Measurements from ENCODE around the gene ACAP2. TPM values are rescaled to one million over a fixed set of nuclear protein-coding genes. Genes with fewer than 3 reads are reported as not detected.
"Not testable (repeated sequence)": the region's sequence is repeated elsewhere in the genome, so short reads cannot be mapped to it uniquely, and the experiment has no call there.

The ACAP2 gene
- total RNA-seq, 1 experiment from 2014 or later, result 42.0 TPM

DNA sequence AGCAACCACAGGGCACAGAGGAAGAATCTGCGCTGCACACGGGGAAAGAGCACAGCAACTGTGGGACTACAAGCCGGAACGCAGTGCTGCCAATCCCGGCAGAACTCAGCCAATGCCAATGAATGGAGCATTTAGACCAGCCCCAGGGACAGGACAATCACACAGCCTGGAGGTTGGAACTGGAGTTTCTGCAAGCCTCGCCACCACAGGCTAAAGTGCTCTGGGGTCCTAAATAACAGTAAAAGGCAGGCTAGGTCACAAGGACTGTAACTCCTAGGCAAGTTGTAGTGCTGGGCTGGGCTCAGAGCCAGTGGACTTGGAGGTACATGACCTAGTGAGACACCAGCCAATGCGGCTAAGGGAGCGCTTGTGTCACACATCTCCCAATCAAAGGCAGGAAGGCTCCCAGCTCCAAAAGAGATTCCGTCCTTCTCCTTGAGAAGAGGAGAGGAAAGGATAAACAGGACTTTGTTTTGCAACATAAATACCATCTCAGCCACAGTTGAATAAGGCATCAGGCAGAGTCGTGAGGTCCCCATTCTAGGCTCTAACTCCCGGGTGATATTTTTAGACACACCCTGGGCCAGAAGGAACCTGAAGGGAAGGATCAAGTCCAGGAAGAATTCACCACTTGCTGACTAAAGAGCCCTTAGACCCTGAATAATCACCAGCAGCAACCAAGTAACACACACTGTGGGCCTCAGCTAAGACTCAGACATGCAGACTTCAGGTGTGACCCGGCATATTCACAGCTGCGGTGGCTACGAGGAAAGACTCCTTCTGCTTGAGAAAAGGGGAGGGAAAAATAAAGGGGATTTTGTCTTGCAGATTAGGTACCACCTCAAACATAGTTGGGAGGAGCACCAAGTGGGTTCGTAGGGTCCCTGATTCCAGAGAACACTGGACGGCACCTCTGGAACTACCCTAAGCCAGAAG lies 86.4 kb downstream of the ACAP2 start:
- Mint-ChIP-seq H3K9me3 (peaks cover 13% of the 10 kb centered on the region), H3K27me3 (ENCODE audit: low read depth) (no peaks in the 10 kb centered on the region), H3K4me1 (peaks cover 25% of the 10 kb centered on the region), H3K27ac (peak overlapping the region; percentile 70), H3K4me3 (no peak overlapping the region), H3K36me3 (peaks cover 7% of the 10 kb centered on the region; the same call in 1 of the 2 replicates)
- DNase-seq (ENCODE audit: low spot score), result no peak
- peak; percentile 63 for ATAC-seq
- CTCF ChIA-PET, result interaction anchor here (1.2 to 1.7 kb wide), 2 partner anchors 85 to 250 kb away, joined by 4 to 5 read pairs; partner anchors contain the start of gene XXYLT1
- POLR2A ChIA-PET, result no interaction called here
- TF ChIP-seq USF1 (CRISPR knock-in tag; IDR thresholded peaks at IDR 0.05) (no peak), ZNF121 (CRISPR knock-in tag; IDR thresholded peaks at IDR 0.05) (no peak), CREM (CRISPR knock-in tag; IDR thresholded peaks at IDR 0.05) (no peak), ERG (CRISPR knock-in tag; IDR thresholded peaks at IDR 0.05) (no peak), ZNF232 (CRISPR knock-in tag; IDR thresholded peaks at IDR 0.05) (no peak), HMGA2 (CRISPR knock-in tag; IDR thresholded peaks at IDR 0.05) (no peak), SMAD4 (CRISPR knock-in tag; IDR thresholded peaks at IDR 0.05) (no peak), CBFB (CRISPR knock-in tag; IDR thresholded peaks at IDR 0.05; ENCODE audit: low read depth) (no peak)
- TF ChIP-seq, protein P1, sequence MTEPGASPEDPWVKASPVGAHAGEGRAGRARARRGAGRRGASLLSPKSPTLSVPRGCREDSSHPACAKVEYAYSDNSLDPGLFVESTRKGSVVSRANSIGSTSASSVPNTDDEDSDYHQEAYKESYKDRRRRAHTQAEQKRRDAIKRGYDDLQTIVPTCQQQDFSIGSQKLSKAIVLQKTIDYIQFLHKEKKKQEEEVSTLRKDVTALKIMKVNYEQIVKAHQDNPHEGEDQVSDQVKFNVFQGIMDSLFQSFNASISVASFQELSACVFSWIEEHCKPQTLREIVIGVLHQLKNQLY (CRISPR knock-in tag; IDR thresholded peaks at IDR 0.05), result no peak

GRCh38 chr3:195354009-195354408 lies 88.8 kb downstream of the ACAP2 start:
- H3K4me3 Mint-ChIP-seq; DNase-seq (ENCODE audit: low spot score); H3K36me3 Mint-ChIP-seq; CTCF ChIA-PET; ATAC-seq; POLR2A ChIA-PET; H3K27me3 Mint-ChIP-seq (ENCODE audit: low read depth); H3K27ac Mint-ChIP-seq; H3K9me3 Mint-ChIP-seq: not testable (repeated sequence)
- peaks cover 25% of the 10 kb centered on the region for H3K4me1 Mint-ChIP-seq

DNA sequence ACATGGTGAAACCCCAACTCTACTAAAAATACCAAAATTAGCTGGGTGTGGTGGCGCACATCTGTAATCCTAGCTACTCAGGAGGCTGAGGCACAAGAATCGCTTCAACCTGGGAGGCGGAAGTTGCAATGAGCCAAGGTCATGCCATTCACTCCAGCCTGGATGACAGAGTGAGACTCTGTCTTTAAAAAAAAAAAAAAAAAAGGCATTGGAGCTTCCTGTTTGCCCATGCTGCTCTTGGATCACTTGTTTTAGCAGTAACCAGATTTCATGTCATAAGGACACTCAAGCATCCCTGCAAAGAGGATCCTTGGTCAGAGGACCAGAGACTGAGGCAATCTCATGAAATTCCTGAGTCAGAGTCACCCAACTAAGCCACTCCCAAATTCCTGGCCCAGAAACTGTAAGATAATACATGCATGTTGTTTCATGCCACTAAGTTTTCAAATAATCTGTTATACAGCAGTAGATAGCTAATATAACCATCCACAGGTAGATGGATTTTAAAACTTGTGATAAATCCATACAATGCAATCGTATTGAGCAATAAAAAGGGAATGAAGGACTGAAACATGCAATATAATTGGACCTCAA lies 89.8 kb downstream of the ACAP2 start:
- H3K36me3 Mint-ChIP-seq, result peaks cover 7% of the 10 kb centered on the region
- peaks cover 25% of the 10 kb centered on the region for H3K4me1 Mint-ChIP-seq
- ChIA-PET CTCF (no interaction called here), POLR2A (interaction anchor here (0.6 kb wide), 3 partner anchors 39 to 65 kb away, joined by 3 to 6 read pairs (median 4); no protein-coding TSS in a partner anchor)
- no peak overlapping the region for H3K4me3 Mint-ChIP-seq
- no peak overlapping the region for H3K27ac Mint-ChIP-seq
- DNase-seq (ENCODE audit: low spot score), result no peak
- no peak for TF ChIP-seq ZNF512 (CRISPR knock-in tag; IDR thresholded peaks at IDR 0.05; ENCODE audit: borderline replicate concordance)
- TF ChIP-seq ZNF232 (CRISPR knock-in tag; IDR thresholded peaks at IDR 0.05), result no peak
- no peak for TF ChIP-seq USF1 (CRISPR knock-in tag; IDR thresholded peaks at IDR 0.05)
- TF ChIP-seq FOXJ3 (CRISPR knock-in tag; IDR thresholded peaks at IDR 0.05; ENCODE audit: borderline replicate concordance), result no peak
- no peak for TF ChIP-seq SMAD3 (CRISPR knock-in tag; IDR thresholded peaks at IDR 0.05; ENCODE audit: borderline replicate concordance)
- no peak for TF ChIP-seq SP1 (CRISPR knock-in tag; conservative IDR thresholded peaks at IDR 0.05)
- TF ChIP-seq, protein P2, sequence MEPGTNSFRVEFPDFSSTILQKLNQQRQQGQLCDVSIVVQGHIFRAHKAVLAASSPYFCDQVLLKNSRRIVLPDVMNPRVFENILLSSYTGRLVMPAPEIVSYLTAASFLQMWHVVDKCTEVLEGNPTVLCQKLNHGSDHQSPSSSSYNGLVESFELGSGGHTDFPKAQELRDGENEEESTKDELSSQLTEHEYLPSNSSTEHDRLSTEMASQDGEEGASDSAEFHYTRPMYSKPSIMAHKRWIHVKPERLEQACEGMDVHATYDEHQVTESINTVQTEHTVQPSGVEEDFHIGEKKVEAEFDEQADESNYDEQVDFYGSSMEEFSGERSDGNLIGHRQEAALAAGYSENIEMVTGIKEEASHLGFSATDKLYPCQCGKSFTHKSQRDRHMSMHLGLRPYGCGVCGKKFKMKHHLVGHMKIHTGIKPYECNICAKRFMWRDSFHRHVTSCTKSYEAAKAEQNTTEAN (CRISPR knock-in tag; IDR thresholded peaks at IDR 0.05), result no peak
- TF ChIP-seq MAX (CRISPR knock-in tag; IDR thresholded peaks at IDR 0.05), result no peak
- no peak for TF ChIP-seq SMAD4 (CRISPR knock-in tag; IDR thresholded peaks at IDR 0.05)
- H3K9me3 Mint-ChIP-seq, result peaks cover 8% of the 10 kb centered on the region
- ATAC-seq, result no peak
- H3K27me3 Mint-ChIP-seq (ENCODE audit: low read depth), result no peaks in the 10 kb centered on the region
